HG02623 (cell line): Measurements from ENCODE around the gene OR8G5.
"Not testable (repeated sequence)": the region's sequence is repeated elsewhere in the genome, so short reads cannot be mapped to it uniquely, and the experiment has no call there.

Experiments used
- ATAC-seq: cut with Tn5 transposase; IDR thresholded peaks from one replicate; pipeline ENCODE4 v1.9.1; 2021; ENCODE audit warnings: moderate library complexity; ENCODE audit not compliant: unreplicated experiment

OR8G5 gene

GRCh38 chr11:124256076-124256475 lies at the start of gene OR8G5:
OR8G5 (plus strand) TSS chr11:124256376; CDS start chr11:124264932, 8,556 bp downstream.
- ATAC-seq, result no peak

GRCh38 chr11:124207102-124207792 lies 48.9 kb upstream of the OR8G5 start:
- no peak for ATAC-seq

- no peak for ATAC-seq
Measured at GRCh38 chr11:124209824-124210357, 46.3 kb upstream of the OR8G5 start.

- ATAC-seq, result no peak
Measured at GRCh38 chr11:124210421-124210820, 45.8 kb upstream of the OR8G5 start.

- no peak for ATAC-seq
Measured at GRCh38 chr11:124211321-124211720, 44.9 kb upstream of the OR8G5 start.

- no peak for ATAC-seq
Measured at GRCh38 chr11:124214027-124214426, 42.1 kb upstream of the OR8G5 start.

GRCh38 chr11:124219126-124219525 lies 37.0 kb upstream of the OR8G5 start:
- no peak for ATAC-seq

GRCh38 chr11:124222407-124222806 lies 33.8 kb upstream of the OR8G5 start:
- ATAC-seq, result no peak

- not testable (repeated sequence) for ATAC-seq
Measured at GRCh38 chr11:124224618-124225423, 31.4 kb upstream of the OR8G5 start.

GRCh38 chr11:124225471-124225870 lies 30.7 kb upstream of the OR8G5 start:
- no peak for ATAC-seq

GRCh38 chr11:124233376-124233775 lies 22.8 kb upstream of the OR8G5 start:
- no peak for ATAC-seq

GRCh38 chr11:124238512-124238911 lies 17.7 kb upstream of the OR8G5 start:
- ATAC-seq, result no peak

- ATAC-seq, result no peak
Measured at GRCh38 chr11:124240621-124241397, 15.4 kb upstream of the OR8G5 start, which contains the start of gene OR8G1. OR8G1 (plus strand) TSS chr11:124241095; CDS start chr11:124249676, 8,581 bp downstream.

GRCh38 chr11:124249869-124250268 lies 6.3 kb upstream of the OR8G5 start:
- not testable (repeated sequence) for ATAC-seq

GRCh38 chr11:124265041-124265440 lies 8.9 kb downstream of the OR8G5 start:
- ATAC-seq, result not testable (repeated sequence)

GRCh38 chr11:124270886-124271285 lies 14.7 kb downstream of the OR8G5 start:
- not testable (repeated sequence) for ATAC-seq

GRCh38 chr11:124274000-124274399 lies 17.8 kb downstream of the OR8G5 start:
- no peak for ATAC-seq

GRCh38 chr11:124276081-124276480 lies 19.9 kb downstream of the OR8G5 start:
- no peak for ATAC-seq

- no peak for ATAC-seq
Measured at GRCh38 chr11:124277207-124277606, 21.0 kb downstream of the OR8G5 start.

- no peak for ATAC-seq
Measured at GRCh38 chr11:124277804-124278203, 21.6 kb downstream of the OR8G5 start.

- ATAC-seq, result no peak
Measured at GRCh38 chr11:124278261-124278660, 22.1 kb downstream of the OR8G5 start.
